NCI-H2081 treated with DMSO at 0.1 percent for 48 hours (cell line): ENCODE measurements around the gene UBE2D2.
A peak's percentile ranks its signal among the peaks of the same experiment; 100 is the strongest.

Experiments
- DNase-seq: peaks from one replicate; lab custom pipeline; 2025; lab: John Stamatoyannopoulos, UW

UBE2D2 gene

GRCh38 chr5:139660923-139661814, 100.0 kb downstream of the UBE2D2 start:
- no peak for DNase-seq

GRCh38 chr5:139662617-139663016, 101.5 kb downstream of the UBE2D2 start:
- DNase-seq: no peak

GRCh38 chr5:139663207-139664085, 102.3 kb downstream of the UBE2D2 start:
- no peak for DNase-seq

GRCh38 chr5:139664086-139664693, 103.1 kb downstream of the UBE2D2 start:
- DNase-seq: no peak

- no peak for DNase-seq
Observed at GRCh38 chr5:139664727-139665351, 103.7 kb downstream of the UBE2D2 start.

GRCh38 chr5:139665626-139666025, 104.5 kb downstream of the UBE2D2 start:
- DNase-seq: no peak

- no peak for DNase-seq
Observed at GRCh38 chr5:139666551-139666950, 105.4 kb downstream of the UBE2D2 start.

- no peak for DNase-seq
Observed at GRCh38 chr5:139667001-139667729, 106.0 kb downstream of the UBE2D2 start.

- no peak for DNase-seq
Observed at GRCh38 chr5:139667730-139668063, 106.6 kb downstream of the UBE2D2 start.

- no peak for DNase-seq
Observed at GRCh38 chr5:139668064-139668880, 107.1 kb downstream of the UBE2D2 start.

- no peak for DNase-seq
Observed at GRCh38 chr5:139668924-139669661, 108.0 kb downstream of the UBE2D2 start.

- DNase-seq: no peak
Observed at GRCh38 chr5:139669662-139670368, 108.7 kb downstream of the UBE2D2 start.

- peak; percentile 16 for DNase-seq
Observed at GRCh38 chr5:139670369-139671095, 109.4 kb downstream of the UBE2D2 start.

GRCh38 chr5:139671096-139671841, 110.1 kb downstream of the UBE2D2 start:
- DNase-seq: no peak

GRCh38 chr5:139675213-139675612, 114.1 kb downstream of the UBE2D2 start:
- no peak for DNase-seq

- no peak for DNase-seq
Observed at GRCh38 chr5:139675825-139676224, 114.7 kb downstream of the UBE2D2 start.

GRCh38 chr5:139676406-139676805, 115.3 kb downstream of the UBE2D2 start:
- no peak for DNase-seq
